Renal pelvis (tissue), 4 donors: ENCODE measurements around the gene TRAIP. TPM values are rescaled to one million over a fixed set of nuclear protein-coding genes. Genes with fewer than 3 reads are reported as not detected.
"Not testable (repeated sequence)": the region's sequence is repeated elsewhere in the genome, so short reads cannot be mapped to it uniquely, and the experiment has no call there.

ENCODE experiments used
- DNase-seq: peaks from one replicate; pipeline ENCODE4 v3.0.0-alpha.2; 2013
- polyA plus RNA-seq, 3 donors: library from polyadenylated mRNA; unstranded; fragments of 120-200 nt; gene quantifications; one replicate each; pipeline ENCODE4 v1.2.1, GENCODE V29; 2013; ENCODE audit not compliant: insufficient read length in 3 of 3

The TRAIP gene
- polyA plus RNA-seq, 3 donors: 9.3 to 13.1 (median 9.7) TPM

DNA sequence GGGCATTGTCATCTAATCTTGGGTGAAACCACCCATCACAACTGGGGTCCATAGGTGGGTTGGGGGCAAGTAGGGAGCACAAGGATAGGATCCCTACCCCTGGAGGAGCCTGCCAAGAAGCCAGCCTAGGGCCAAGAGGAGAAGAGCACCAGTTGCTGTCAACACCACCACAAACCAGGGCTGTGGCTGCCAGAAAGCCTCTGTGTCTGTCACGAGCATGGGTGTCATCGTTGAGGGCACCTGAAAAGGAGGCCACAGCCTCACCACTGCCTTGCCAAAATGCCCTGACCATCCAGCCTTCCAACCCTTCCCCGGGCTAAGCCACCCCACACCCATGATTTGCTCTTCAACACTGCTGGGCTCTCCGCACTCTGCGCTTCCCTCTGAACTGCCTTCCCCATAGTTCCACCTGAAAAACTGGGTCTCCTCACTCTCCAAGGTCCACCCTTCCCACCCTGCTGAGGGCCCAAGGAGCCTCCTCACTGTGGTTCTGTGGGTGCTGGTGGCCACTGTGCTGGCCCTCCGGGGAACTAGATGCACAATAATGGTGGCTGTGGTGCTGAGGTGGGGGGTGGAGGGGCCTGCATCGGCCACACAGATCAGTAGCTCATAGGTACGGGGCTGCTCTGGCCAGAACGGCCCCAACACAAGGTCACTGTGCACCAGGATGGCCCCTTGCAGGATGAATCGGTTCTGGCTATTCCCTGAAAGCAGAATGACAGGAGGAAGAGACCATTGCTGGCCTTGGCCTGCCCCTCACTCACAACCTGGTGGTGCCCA lies 63.8 kb downstream of the TRAIP start:
- DNase-seq: no peak

DNA sequence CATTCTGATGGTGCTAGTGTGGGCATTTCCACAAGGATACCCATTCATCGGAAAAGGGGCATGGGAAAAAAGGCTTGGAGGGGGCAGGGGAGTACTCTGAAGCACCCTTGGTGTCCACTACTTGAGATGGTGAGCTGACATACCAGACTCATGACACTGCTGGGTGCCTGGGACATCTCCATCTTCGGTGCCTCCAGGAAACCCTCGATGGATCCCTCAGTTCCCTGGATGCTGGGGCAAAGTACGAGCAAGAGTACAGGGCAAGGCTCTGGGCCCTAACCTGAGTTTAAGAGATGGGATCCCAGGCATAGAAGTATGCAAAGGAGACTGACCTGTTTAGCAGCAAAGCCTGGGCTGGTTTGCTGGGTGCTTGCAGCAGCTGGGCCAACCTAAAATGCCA lies 64.8 kb downstream of the TRAIP start:
- DNase-seq: no peak

DNA sequence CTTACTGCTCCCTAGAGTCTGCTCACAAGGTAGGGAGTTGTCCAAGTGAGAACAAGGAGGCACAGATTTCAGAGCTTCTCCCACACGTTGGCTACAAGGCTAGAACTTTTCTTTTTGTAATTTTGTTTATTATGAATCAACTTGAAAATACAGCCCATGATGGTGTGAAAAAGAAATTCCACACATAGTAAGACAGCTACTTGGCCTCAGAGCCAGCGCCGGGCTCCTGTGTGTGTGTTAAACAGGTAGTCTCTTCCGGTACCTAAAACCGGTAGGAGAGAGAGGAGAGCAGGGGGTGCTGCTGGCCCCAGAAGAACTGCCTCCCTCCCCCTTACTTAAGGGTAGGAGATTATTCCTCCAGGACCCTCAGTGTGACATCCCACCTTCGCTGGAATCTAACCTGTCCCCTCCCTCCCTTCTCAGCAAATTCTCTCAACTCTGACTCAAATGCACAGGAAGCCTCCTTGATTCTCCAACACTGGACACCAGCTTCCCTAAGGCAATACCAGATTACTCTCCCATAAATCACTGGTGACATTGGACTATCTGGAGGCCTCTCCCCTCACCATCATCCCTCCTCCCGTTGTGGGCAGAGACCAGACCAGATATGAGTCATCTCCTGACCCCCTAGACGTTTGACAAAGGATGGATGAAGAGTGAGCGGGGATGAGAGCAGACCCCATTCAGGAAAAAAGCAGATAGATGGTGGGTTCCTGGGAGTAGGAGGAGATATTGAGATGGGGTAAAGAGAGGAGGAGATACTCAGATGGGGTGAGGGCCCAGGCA lies 65.5 kb downstream of the TRAIP start:
- no peak for DNase-seq

DNA sequence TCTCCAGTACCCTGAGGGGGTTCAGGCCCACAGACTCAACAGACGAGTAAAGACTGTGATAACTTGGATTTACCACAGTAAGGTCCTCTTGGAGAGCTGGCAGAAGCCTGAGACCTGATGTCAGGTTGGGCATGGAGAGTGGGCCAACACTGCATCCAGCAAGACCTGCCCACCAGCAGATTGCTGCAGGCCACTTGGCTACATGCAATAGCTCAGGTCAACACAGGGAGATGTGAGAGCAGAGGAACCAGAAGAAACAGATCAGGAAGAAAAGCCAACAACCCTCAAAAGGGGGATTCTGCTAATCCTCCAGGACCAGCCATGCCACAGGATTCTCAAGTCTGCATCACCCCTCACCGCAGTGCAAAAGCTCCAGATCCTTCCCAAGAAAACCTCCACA lies 68.3 kb downstream of the TRAIP start:
- DNase-seq: no peak

DNA sequence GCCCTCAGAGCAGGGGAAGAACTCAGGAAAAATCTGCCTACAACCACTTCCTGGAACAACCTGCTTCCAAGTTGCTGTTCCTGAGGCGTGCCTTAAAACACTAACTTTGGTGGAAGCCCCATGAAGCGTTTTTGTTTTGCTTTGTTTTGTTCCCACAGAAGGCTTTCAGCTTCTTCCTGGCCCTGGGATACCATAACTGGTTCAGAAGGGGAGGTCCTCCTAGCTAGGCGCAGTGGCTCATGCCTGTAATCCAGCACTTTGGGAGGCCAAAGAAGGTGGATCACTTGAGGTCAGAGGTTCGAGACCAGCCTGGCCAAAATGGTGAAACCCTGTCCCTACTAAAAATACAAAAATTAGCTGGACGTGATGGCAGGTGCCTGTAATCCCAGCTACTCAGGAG lies 68.8 kb downstream of the TRAIP start:
- no peak for DNase-seq

DNA sequence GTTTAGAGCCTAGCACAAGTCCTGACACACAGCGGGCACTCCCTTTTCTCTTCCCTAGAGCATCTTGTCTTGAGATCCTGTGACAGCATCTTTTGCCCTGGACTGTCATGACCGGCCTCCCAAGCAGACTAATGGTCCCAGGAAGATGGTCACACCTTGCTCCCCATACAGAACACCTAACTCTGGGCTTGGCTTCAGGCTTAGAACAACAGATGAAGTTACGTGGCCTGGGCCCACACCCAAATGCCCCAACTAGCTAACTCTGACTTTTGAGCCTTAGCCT lies 69.2 kb downstream of the TRAIP start:
- DNase-seq: no peak

DNA sequence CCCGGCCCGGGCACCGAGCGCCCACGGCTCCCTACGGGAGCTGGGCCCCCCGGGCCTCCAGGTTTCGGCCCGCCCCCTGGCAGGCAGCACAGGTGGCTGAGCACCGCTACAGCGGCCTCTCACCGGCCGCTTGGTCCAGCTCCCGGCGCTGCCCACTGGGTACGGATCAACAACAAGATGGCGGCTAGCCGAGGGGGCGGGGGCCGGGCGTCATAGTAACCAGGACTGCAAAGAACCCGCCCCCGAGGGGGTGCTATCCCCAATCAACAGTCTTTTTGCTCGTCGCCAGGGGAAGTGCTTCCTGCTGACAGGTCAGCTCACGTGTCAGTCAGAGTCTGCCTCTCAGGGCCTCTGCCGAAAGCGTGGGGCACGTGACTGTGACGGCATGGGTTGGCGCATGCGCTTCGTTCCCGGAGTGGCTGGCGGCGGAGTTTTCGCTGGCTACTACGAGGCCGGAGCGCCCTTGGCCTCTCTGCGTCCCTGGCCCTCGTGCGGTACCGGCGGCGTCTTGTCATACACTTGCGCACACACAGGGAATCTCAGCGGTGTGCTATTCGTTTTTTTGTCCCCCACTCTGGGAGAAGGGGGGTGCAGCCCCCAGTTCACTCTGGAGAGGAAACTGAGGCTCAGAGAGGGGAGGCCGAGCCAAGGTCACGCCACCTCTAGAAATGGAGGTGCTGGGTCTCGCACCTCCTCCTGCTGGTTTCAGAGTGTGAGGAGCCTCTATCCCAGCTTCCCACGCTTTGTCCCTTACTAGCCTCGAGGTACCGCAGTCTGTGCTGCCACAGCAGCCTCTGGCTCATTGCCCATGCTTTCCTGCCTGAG lies 69.8 kb downstream of the TRAIP start, which contains the start of gene IP6K1:
Gene IP6K1, minus strand, starts transcription at position 186 of the 825 bp plus-strand sequence. CDS start 38,502 bp downstream, outside the sequence.
- peak; percentile 100 for DNase-seq

DNA sequence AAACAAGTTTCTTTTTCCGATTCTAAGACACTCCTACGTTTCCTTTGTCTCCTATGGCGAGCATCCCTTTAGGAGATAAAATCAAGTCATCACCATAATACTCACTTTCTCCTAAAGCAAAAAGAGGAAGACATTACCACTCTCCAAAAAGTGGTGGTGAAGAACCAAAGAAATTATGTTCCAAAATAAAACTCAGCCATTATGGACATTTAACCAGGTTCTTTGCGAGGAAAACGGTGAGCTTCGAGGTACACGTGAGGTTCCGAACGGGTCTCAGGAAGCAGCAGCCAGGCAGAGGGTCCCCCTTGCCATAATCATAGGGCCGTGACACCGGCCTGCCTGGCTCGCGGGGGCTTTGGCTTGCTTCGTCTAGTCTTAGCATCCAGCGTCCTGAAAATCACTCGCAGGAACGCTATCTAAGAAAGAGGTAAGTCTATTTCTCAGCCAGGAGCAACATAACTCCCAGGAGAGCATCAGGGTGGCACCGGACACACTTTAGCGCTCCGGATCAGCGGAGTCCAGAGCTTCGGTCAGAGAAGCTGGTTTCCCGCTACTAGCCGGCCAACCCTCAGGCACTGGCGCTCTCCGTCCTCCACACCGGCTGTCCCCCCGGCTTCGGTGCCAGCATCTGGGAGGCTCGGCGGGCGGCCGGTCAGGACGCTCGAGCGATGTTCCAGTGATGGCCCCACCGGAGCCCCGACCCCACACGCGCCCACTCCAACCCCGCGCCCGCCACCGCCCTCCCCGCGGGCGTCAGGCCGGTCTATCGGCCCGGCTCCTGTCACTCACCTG lies 70.6 kb downstream of the TRAIP start:
- peak; percentile 30 for DNase-seq

DNA sequence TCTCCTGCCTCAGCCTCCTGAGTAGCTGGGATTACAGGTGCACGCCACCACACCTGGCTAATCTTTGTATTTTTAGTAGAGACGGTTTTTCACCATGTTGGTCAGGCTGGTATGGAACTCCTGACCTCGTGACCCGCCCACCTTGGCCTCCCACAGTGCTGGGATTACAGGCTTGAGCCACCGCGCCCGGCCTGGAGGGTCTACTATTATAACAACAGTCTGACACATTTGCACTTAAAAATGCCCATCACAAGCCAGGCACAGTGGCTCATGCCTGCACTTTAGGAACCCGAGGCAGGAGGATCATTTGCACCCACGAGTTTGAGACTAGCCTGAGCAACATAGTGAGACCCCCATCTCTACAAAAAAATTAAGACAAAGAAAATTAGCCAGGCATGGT lies 74.1 kb downstream of the TRAIP start:
- not testable (repeated sequence) for DNase-seq

DNA sequence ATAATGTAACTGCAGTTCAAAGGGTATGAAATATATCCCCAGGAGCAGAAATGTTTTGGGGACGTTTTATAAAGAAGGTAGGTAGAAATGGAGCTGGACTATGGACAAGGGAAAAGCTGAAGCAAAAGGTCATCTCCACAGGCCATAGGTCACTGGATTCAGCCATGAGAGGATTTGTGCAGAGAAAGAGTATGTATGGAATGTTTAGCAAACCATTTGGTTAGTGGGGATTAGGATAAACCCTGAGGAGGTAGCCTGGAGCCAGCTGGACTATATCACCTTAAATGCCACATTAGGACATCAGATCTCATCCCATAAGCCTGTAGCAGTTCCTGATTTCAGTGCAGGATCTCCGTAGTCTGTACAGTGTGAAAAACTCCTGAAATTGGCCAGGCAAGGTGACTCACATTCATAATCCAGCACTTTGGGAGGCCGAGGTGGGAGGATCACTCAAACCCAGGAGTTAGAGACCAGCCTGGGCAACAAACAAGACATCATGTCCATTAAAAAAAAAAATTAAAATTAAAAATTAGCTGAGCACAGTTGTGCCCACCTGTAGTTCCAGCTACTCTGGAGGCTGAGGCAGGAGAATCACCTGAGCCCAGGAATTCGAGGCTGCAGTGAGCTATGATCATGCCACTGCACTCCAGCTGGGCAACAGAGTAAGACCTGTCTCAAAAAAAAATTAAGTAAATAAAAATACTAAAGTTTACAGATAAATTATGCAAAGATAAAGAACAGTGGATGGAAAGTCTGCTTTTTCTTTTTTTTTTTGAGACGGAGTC lies 74.8 kb downstream of the TRAIP start:
- no peak for DNase-seq

DNA sequence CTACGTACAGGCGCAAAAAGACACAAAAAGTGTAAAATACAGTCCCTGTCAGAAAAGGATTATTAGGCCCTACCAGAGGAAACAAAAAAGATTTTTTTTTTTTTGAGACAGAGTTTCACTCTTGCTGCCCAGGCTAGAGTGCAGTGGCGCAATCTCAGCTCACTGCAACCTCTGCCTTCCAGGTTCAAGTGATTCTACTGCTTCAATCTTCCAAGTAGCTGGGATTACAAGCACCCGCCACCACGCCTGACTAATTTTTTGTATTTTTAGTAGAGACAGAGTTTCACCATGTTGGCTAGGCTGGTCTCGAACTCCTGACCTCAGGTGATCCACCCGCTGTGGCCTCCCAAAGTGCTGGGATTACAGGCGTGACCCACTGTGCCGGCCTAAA lies 75.4 kb downstream of the TRAIP start:
- DNase-seq: not testable (repeated sequence)

DNA sequence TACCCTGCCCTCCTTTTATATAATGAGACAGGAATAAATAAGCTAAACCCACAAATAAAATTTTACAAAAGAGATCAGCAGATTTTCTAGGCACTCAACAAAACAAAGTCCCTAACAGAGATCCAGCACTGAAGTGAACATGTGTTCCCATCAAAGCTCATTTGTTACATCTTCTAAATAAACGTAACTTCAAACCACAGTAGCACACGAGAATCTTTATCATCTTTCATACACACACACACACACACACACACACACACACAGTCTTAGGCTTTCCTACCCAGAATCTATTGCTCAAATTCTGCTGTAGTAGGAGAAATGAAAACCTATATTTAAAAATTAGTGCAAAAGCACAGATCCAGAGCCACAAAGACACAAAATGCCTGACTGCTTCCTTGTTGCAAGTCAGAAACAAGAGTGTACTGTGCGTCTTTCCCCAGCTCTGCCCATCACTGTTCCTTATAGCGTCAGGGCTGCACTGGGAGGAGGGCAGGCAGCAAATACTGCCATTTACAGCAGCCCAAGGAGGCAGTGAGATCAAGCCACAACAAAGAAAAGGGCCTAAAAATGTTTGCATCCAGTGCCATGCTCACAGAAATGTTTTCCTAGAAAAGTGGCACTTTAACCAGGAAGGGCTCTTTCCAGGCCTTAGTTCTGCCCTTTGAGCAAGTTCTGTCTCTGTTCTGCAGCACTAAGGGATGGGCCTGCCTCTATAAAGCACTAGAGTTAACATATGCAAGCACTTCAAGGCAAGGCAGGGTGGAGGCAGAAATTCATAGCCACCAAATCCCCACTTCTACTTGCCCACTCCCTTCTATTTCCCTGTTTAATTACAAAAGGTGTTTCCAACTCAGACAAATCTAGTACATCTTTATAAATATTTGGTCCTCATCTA lies 76.0 kb downstream of the TRAIP start:
- DNase-seq: no peak

DNA sequence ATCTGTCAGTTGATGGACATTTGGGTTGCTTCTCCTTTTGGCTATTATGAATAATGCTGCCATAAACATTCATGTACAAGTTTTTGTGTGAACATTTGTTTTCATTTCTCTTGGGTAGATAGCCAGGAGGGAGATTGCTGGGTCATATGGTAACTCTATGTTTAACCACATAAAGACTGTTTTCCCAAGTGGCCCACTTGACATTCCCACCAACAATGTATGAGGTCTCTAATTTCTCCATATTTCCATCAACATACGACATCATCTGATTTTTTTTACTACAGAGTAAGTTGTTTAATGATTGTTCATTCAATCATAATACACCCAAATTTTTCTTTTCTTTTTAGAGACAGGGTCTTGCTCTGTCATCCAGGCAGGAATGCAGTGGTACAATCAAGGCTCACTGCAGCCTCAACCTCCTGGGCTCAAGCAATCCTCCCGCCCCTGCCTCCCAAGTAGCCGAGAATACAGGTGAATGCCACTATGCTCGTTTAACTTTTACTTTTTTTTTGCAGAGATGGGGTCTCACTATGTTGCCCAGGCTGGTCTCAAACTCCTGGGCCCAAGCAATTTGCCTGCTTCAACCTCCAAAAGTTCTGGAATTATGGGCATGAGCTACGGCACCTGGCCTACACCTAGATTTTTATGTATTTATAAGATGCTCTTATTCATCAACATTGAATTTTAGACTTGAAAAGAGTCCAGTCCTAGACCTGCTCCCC lies 76.8 kb downstream of the TRAIP start:
- no peak for DNase-seq

Other genes with a start within 250 kb of the TRAIP start
- 100 to 1,000 TPM; 153 to 162 (median 156) TPM for gene APEH, start 182.2 kb downstream of the TRAIP start, polyA plus RNA-seq
- 100 to 1,000 TPM; 192 to 266 (median 201) TPM for gene MST1, start 167.1 kb downstream of the TRAIP start, polyA plus RNA-seq
- 10 to 100 TPM; 40.4 to 42.0 (median 40.9) TPM for gene RNF123, start 167.0 kb downstream of the TRAIP start, polyA plus RNA-seq
- 1 to 10 TPM; 2.3 to 2.7 (median 2.5) TPM for gene AMIGO3, start 136.9 kb downstream of the TRAIP start, polyA plus RNA-seq
- gene GMPPB, start 132.6 kb downstream of the TRAIP start, polyA plus RNA-seq: 10 to 100 TPM; 15.7 to 20.7 (median 15.8) TPM
- gene IP6K1, start 70.0 kb downstream of the TRAIP start, polyA plus RNA-seq: 10 to 100 TPM; 48.7 to 52.9 (median 51.4) TPM
- gene CDHR4, start 56.7 kb downstream of the TRAIP start, polyA plus RNA-seq: not detected
- gene INKA1, start 53.3 kb downstream of the TRAIP start, polyA plus RNA-seq: 10 to 100 TPM in 2 of 3 donors, 1 to 10 TPM in 1; 9.9 to 17.2 (median 12.7) TPM
- gene UBA7, start 42.6 kb downstream of the TRAIP start, polyA plus RNA-seq: 10 to 100 TPM; 34.4 to 43.1 (median 36.8) TPM
- under 1 TPM; 0.06 to 0.41 (median 0.26) TPM for gene CAMKV, start 13.3 kb upstream of the TRAIP start, polyA plus RNA-seq
- 1 to 10 TPM in 2 of 3 donors, under 1 TPM in 1; 1.00 to 1.7 (median 1.4) TPM for gene MST1R, start 47.3 kb upstream of the TRAIP start, polyA plus RNA-seq
- gene MON1A, start 73.2 kb upstream of the TRAIP start, polyA plus RNA-seq: 1 to 10 TPM; 8.1 to 9.3 (median 8.5) TPM
- 100 to 1,000 TPM; 123 to 187 (median 129) TPM for gene RBM6, start 83.6 kb upstream of the TRAIP start, polyA plus RNA-seq
- 100 to 1,000 TPM; 250 to 390 (median 367) TPM for gene RBM5, start 232.4 kb upstream of the TRAIP start, polyA plus RNA-seq